Endometrium (tissue), 2 donors: ENCODE measurements around the gene HSD11B1.

Experiments used
- FAIRE-seq: peaks from 2 replicates; lab custom pipeline; 2012; peaks lifted over from hg19 to GRCh38; lab: Jason Lieb, UNC
- donor health status: control.
- donor health status: control.

The HSD11B1 gene

DNA sequence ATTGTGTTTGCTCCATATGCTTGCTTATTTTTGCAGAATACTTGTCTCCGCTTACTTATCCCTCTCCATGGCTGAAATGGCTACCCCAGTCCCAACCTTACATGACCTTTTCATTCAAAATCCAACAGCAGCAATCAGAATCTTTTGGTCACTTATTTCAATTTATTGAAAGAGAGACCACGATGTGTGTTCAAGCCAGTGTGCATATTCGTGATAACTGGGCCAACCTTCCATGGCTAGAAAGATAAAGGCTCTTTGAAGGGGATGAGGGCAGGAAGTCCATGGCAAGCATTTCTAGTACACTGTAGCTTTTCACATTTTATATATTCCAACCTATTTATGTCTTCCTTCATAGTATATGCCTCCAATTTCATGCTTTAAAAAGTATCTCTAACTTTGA lies 23.1 kb downstream of the HSD11B1 start:
- FAIRE-seq = no peak

DNA sequence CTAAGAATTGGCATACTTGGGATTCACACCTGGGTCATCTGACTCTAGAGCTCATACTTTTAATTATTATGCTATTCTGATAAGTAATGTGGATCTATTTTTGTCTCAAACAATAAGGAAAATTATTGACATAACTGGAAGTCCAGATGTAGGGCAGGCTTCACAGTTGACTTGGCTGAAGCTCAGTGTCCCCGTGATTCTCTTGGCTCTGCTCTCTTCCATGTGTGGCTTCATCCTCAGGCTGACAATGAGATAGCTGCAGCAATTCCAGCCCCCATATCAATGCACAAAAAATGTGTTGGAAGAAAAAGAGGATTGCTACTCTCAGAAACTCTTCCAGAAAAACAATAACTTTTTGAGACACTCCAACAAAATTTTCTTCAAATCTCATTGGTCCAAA lies 23.8 kb downstream of the HSD11B1 start:
- no peak for FAIRE-seq

DNA sequence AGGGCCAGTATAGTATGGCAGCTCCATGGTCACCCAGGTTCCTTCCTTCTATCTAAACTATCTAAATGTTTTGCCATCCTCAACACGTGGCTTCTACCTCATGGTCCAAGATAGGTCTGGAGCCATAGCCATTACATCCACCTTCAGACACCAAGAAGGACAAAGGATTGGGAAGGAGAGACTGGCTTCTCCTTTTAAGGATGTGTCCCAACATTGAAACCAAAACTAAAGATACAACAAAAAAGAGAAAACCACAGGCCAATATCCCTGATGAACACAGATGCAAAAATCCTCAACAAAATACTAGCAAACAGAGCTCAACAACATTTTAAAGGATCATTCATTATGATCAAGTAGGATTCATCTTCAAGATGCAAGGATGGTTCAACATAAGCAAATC lies 24.8 kb downstream of the HSD11B1 start:
- FAIRE-seq = no peak

DNA sequence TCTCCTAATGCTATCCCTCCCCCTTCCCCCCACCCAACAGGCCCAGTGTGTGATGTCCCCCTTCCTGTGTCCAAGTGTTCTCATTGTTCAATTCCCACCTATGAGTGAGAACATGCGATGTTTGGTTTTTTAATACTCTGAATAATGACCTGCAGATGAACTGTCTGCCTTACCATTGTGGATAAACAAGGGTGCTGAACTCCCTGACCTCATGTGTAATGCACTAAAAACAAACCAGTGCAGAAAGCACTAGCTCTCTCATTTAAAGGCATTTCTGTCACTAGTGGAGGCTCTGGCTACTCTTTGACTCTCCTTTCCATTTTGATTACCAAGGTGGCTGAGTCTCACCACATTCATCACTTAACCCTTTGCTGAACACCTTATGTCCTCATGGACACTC lies 28.1 kb downstream of the HSD11B1 start:
- FAIRE-seq = no peak

DNA sequence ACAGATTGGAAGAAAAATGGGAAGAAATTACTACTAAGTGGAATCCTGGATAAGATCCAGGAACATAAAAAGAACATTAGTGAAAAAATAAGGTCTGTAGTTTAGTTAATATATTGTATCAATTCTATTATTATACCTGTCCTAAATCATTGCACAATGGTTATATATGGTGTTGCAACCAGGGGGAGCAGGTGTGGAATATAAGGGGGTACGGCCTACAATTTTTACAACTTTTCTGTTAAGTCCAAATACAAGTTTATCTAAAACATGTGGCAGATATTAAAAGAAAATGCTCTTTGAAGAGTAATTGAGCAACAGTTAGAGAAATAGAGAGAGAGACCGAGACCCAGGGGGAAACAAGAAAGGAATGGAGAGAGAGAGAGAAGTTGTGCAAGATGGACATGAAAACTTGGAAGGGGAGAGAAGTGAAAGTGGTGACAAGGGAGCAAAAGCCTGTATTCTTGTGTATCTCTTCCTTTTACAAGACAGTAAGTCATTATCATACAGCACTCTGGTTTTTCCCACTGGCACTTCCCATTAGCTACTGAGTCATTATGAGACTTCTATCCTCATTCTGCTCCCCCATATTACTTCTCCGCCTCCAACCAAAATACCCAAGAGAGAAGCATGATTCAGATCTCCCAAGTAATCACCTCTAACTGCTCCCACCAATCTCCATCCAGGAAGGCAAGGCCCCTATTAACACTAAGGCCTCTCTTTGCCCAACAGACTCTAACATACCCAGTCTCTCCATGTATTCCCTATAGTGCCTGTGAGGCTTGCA lies 29.0 kb downstream of the HSD11B1 start:
- FAIRE-seq = no peak

DNA sequence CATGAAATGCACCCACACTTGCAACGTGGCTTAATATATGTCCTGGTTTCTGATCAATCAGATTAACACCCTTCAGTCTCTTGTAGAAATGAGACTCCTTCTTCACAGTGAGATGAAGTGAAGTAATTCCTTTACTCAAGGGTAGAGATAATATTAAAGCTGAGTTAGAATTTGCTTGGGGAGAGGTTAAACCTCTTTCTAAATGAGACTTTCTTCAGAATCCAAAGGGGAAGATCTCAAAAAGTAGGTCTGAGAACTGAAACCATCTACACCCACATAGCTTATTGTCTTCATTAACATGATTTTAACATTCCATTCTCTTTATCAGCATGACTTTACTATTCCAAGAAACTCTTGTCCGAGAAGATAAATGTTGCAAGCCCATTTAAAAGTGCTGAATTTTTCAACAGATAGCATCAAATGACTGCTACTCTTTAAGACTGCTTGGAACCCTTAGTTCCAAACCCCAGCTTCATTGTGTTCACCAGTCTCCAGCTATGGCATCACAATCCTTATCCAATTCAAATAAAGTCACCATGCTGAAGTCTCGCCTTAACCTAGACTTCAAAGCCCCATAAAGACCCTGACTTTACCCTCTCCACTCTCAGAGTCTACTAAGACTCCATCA lies 32.0 kb downstream of the HSD11B1 start:
- no peak for FAIRE-seq

DNA sequence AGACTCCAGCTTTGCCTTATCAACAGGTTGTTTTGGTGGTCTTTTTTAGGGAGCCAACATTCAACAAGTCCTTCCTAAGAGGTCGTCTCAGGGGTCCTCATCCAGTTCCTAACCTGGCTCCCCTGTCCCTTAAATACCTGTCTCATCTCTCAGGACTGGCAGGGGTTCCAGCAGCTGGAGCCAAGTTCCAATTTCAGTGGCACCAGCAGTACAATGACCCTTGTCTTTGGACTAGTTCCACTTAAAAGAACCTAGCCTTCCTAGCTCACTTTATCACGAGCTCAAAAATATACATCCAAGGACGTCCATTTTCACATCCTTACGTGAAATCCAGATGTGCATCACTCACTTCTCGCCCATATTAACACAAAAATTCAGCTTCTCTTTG lies 32.5 kb downstream of the HSD11B1 start:
- no peak for FAIRE-seq

DNA sequence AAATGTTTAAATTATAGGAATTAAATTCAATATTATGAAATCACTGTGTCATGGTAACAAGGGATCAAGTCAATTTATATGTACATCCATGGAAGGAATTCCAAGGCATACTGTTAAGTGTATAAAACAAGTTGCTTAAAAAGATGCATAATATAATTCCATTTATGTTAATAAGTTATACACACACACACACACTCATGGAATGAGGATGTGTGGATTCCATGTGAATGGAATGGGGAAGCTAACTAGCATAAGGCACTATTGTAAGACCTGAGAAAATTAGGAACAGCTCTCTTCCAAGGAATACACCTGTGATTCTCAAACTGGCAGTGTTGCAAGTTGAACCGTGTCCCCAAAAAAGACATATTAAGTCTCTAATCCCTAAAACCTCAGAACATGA lies 33.6 kb downstream of the HSD11B1 start:
- no peak for FAIRE-seq

DNA sequence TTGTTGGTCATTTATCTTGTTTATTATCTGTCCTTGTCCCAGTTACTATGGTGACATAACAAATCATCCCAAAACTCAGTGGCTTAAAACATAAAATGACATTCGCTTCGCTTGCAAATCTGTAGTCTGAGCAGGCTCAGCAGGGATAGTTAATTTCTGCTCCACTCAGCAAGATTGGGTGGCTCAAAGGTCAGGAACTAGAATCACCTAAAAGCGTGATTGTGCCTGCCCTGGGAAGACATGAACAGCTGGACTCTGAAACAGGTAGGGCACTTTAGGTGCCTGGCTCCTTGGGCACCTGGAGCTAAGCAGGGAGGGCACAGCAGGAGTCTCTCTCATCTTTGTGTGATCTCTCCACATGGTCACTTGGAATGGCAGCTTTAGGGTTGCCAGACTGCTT lies 36.5 kb downstream of the HSD11B1 start:
- no peak for FAIRE-seq

DNA sequence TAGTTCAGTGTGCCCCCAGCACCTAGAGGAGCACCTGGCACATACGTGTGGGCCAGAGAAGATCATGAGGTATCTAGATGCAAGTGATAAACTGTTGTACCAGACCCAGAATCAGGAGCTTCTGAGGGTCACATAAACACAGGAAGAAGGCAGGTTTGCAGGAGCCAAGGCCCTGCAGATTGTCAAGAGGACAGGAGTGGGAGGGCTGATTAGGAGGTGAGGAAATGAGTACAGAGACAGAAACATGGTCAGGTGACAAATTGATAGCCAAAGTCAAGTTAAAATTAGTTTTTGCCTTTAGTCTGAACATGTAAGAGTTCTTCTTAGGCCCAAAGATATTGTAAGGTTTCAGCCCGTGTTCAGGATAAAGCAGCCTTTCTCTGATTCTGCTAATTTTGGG lies 37.2 kb downstream of the HSD11B1 start:
- FAIRE-seq = no peak

DNA sequence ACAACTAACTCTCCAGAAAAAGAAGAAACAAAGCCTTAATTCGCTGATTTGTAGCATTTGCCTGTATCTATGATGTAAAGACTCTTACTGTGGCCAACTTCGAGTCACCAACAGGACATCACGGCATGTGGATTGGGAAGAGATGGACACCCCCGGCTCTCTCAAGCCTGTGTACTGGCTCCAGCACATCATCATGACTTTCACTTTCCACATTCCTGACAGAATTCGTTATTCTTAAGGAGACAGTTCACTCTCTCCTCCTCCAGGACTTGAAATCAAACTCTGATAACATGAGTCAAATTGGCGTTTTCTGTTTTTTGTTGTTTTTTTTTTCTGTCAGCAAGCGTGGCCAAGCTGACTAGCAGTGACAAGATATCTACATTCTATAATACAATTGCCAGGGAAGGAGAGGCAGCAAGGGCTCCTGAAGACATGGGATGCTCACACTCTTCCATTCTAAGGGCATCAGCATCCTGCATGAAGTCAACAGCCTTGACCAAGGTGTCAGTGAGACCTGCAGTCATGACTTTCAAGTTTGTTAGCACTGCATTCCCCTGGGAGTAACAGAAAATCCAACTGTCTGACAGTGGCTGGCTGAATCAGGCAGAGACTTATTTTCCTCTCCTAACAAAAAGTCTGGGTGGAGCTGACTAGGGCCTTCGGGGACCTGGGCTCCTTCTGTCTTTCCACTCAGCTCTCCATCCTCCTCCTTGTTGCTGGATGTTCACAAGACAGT lies 37.9 kb downstream of the HSD11B1 start:
- FAIRE-seq = no peak

DNA sequence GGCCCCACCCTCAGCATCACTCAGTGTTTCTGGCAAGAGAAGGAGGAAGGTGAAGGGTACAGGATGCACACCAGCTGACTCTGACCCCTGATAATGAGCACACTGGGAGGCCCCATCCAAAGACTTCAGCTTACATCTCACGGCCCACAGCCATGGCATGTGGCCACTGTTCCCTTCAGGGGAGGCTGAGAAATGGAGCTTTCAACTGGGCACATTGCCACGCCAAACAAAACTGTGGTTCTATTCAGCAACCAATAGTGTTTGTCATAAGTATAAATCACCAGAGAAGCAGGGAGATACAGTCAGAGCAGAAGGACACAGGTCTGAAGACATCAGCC lies 38.5 kb downstream of the HSD11B1 start:
- FAIRE-seq = no peak

DNA sequence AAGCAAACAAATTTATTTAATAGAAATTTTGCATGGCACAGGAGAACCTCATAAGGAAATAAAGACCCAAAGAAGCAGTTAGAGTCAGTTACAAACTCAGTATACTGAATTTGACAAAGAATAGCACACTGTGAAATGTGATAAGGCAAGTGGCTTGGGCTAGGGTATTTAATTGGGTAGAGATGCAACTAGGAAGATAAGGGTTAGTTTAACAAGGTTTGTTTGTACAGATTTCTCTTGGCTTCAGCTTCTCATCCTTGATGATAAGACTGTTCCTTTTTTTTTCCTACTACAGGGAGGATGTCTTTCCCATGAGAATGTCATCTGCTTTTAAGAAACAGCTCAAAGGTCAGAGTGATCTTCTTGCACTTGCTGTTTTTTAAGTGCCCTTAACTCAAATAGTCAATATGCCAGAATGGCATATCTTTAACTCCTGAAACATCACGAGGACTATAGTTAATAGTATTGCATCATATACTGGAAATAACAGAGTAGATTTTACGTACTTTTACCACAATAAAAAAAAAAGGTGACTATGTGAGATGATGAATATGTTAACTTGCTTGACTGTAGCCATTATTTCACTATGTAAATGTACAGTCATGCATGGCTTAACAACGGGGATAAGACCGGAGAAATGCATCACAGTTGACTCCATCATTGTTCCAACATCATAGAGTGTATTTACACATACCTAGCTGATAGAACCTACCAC lies 42.0 kb downstream of the HSD11B1 start:
- FAIRE-seq = no peak

DNA sequence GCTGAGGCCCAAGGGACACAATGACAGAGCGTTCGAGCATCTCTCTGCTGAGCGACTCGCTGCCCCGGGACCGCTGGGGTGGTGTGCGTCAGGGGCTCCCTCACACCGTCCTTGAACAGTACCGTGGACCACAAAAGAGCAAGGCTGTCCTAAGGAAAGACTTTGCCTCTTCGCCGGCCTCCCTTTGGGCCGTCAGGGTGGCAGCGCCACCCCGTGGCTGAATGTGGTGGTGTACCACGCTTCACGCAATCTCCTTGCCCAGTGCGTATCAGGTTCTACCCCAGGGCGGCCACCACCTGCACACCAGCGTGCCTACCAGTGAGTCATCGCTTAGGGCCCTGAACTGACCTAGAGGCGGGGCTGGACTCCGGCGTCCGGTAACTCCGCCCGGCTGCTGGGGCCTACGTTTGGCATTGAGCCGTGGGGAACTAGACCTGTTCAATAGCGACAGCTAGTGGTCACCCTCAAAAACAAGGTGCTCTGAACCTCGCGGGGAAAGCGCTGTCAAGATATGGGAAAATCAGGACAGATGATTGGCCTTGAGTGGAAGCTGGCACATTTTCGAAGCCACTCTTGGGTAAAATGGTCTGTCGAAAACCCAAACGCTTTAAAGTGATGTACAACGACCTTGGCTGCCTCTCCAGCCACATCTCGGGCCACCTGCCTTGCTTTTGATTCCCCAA lies 43.1 kb downstream of the HSD11B1 start:
- FAIRE-seq = no peak

DNA sequence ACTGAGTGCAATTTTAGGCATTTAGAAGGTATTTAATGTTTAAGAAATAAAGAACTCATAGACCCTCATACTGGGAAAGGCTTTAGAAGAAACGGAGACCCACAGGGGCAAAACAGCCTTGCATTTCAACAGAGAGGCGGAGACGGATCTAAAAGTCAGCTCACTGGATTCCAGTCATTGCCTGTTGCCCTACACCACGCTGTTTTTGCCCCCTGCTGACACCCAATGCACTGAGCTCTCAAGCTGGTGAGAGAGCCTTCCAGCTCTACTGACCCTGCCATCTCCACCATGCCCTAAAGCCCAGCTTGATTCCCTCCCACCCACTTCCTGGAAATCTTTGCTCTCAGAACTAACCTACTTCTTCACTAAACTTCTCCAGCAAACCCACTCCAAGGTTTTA lies 44.0 kb downstream of the HSD11B1 start:
- FAIRE-seq = no peak

DNA sequence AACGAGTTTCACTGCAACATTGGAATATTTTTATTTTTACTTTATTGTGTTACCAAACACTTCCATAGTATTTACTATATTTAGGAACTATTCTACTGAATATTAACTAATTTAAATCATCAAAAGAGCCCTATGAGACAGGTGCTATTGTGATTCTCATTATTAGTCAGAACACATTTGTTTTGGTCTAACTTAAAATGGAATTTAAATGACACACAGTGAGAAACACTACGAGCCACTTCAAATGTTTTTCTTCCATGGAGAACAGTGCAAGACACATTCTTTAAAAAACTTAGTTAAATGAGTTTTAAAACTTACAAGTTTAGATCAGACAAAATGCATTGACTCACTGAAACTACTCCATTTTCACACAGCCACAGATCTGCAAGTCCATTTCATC lies 44.6 kb downstream of the HSD11B1 start:
- FAIRE-seq = no peak

DNA sequence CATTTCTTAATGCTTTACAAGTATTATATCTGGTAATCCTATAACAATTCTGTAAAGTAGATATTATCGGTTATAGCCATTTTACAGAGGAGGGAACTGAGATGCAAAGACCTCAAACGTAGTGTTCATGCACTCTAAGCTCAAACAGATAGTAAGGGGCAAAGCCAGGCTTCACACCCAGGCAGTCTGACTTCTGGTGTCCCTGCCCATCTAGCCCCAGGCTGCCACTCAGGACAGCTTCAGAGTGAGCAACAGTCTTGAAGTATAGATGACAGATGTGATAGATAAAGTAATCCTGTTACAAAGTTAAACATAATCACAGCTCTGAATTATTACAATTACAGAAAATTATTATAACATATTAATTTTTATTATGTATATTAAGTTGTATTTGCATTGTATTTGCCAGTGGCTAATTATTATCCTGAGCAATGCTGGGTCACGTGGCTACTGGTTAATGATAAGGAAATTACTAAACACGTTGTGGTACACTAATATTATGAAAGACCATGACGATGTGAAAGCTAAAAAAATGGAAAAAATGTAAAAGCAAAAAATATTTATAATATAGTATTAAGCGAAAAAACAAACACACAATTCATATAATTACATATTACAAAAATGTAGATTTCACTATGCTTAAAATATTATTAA lies 45.2 kb downstream of the HSD11B1 start:
- FAIRE-seq = no peak

DNA sequence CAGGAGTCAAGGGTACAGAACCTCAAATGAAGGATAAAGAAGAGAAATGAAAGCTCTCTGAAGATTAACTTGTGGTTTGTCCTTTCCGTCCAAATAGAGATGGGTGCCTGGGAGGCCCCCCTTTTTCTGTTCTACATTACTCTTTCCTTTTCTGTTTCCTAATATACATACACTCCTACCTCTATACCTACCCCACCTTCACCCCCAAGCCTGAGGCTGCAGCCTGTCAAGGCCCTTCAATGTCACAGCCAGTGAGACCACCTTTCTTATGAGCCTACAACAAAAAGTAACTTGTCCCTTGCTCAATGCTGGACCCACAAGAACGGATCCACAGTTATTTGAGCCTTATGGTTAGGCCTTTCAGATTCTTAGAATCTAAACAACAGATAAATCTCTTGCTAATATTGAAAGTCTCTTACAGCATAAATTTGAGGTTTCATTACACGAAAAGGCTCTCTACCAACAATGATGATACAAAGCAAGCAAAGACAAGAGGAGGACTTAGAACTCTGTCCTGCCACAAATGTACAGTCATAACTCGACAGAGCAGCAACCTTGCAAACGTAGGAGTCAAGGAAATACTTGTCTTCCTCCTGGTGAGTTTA lies 47.1 kb downstream of the HSD11B1 start:
- no peak for FAIRE-seq

DNA sequence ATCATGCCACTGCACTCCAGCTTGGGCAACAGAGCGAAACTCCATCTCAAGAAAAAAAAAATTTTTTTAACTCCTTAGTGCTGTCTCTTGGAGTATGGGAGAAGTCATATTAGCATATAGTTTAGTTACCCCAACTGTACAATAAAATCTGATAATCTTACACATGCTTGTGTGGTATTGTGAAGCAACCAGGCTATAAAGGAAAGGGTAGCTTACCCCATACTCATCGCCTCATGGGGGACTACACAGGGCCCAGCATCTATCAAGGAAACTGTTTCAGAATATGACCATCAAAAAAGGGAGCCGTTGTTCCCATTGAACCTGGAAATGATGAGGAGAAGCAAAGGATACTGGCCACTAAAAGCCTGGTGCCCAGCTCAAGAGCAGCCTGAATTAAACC lies 48.2 kb downstream of the HSD11B1 start:
- no peak for FAIRE-seq

DNA sequence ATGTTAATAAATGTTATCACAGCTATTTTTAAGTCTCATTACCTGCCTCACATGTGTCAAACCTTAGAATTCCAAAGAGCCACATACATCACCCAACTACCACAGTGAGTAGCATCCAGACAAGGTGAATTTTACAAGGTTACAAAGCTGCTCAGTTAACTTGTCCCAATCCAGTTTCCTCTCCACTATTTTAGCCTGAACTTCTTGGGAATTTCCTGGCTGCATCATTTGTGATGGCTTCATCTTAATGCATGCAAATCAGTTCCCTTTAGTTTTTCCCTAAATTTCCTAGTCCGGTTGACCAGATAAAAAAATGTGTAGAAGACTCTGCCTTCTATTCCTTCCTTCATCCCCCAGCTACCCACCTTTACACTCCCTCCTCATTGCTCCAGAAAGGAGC lies 50.6 kb downstream of the HSD11B1 start:
- FAIRE-seq = no peak

DNA sequence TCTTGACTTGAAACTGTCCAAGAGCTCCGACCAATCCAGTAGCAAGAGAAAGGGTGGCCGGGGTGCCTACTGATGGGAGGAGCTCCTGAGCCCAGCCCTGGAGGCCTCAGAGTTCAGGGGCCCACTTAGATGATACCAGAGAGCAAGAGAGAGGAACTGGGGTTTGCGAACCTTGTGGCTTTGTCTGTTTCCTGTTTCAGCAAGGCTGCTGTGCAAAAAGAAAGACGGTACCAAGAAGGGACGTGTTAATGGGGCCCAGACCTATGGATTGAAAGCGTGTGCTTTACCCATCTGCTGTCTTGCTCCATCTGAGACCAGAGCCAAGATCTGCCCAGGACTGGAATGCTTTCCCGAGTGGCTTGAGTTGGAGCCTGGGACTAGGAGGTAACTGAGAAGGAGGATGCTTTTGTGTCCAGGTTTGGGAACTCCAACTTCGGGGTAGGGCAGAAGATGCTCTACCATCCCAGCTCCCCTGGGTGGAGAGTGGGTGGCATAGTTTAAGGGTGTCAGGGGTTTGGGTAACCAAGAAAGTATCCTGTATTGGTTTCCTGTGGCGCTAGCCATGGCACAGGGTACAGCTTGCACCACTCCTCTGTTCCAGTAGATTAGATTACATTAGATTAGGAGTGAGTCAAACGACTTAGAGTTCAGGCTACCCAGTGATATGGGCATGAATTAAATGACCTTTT lies 51.4 kb downstream of the HSD11B1 start, which contains the start of gene TRAF3IP3:
TSS of gene TRAF3IP3 (plus strand) at position 128 of the 689 bp plus-strand sequence. CDS start 3,987 bp downstream, outside the sequence.
- FAIRE-seq = no peak
